H9 (cell line): ENCODE results near the gene ARSH. TPM values are rescaled to one million over a fixed set of nuclear protein-coding genes. Genes with fewer than 3 reads are reported as not detected.

Experiments
- DNase-seq: peaks from one replicate; pipeline ENCODE4 v3.0.0-alpha.2; 2017
- H2AFZ ChIP-seq: one replicate; pipeline ENCODE4 v1.6.1; 2013; ENCODE audit warnings: mild to moderate bottlenecking, low read length, control low read depth, moderate library complexity
- H2AK5ac ChIP-seq: 2 replicates; pipeline ENCODE4 v1.6.1; 2013; ENCODE audit warnings: low read length, control low read depth, mixed read lengths; ENCODE audit not compliant: insufficient read length
- H2BK120ac ChIP-seq: one replicate; pipeline ENCODE4 v1.6.1; 2013; ENCODE audit warnings: low read depth, mild to moderate bottlenecking, low read length, control low read depth, inconsistent platforms; ENCODE audit not compliant: poor library complexity, severe bottlenecking
- H2BK12ac ChIP-seq: 2 replicates; pipeline ENCODE4 v1.6.1; 2013; ENCODE audit warnings: low read length, control low read depth, mixed read lengths, low read depth; ENCODE audit not compliant: insufficient read length
- H2BK15ac ChIP-seq: 2 replicates; pipeline ENCODE4 v1.6.1; 2013; ENCODE audit warnings: low read depth, low read length, control low read depth
- H2BK20ac ChIP-seq: one replicate; pipeline ENCODE4 v1.6.1; 2013; ENCODE audit warnings: low read depth, mild to moderate bottlenecking, low read length, control low read depth, inconsistent platforms; ENCODE audit not compliant: poor library complexity, severe bottlenecking
- H2BK5ac ChIP-seq: 2 replicates; pipeline ENCODE4 v1.6.1; 2013; ENCODE audit warnings: low read length, control low read depth, mixed read lengths; ENCODE audit not compliant: insufficient read length
- H3K14ac ChIP-seq: 2 replicates; pipeline ENCODE4 v1.6.1; 2013; ENCODE audit warnings: low read length, control low read depth; ENCODE audit not compliant: insufficient read depth
- H3K18ac ChIP-seq: 2 replicates; pipeline ENCODE4 v1.6.1; 2013; ENCODE audit warnings: low read depth, mild to moderate bottlenecking, mixed read lengths, low read length, control low read depth; ENCODE audit not compliant: insufficient read length
- H3K23ac ChIP-seq: 2 replicates; pipeline ENCODE4 v1.6.1; 2013; ENCODE audit warnings: low read length, control low read depth, mixed read lengths, low read depth; ENCODE audit not compliant: insufficient read length
- H3K23me2 ChIP-seq: 2 replicates; pipeline ENCODE4 v1.6.1; 2013; ENCODE audit warnings: low read depth, mild to moderate bottlenecking, mixed read lengths, low read length, control low read depth; ENCODE audit not compliant: insufficient read length, poor library complexity, severe bottlenecking
- H3K27ac ChIP-seq: 2 replicates; pipeline ENCODE4 v1.5.1; 2013; ENCODE audit warnings: low read length, control low read depth, mixed read lengths, low read depth; ENCODE audit not compliant: insufficient read length
- H3K27me3 ChIP-seq: 2 replicates; pipeline ENCODE4 v1.6.1; 2013; ENCODE audit warnings: low read length, control low read depth, inconsistent platforms; ENCODE audit not compliant: insufficient read depth
- H3K4ac ChIP-seq: 2 replicates; pipeline ENCODE4 v1.6.1; 2013; ENCODE audit warnings: low read depth, mild to moderate bottlenecking, control low read depth, inconsistent platforms, low read length, moderate library complexity
- H3K4me1 ChIP-seq: 2 replicates; pipeline ENCODE4 v1.6.1; 2013; ENCODE audit warnings: low read length, control low read depth, inconsistent platforms; ENCODE audit not compliant: insufficient read depth
- H3K4me2 ChIP-seq: 2 replicates; pipeline ENCODE4 v1.6.1; 2013; ENCODE audit warnings: low read length, control low read depth, mixed read lengths; ENCODE audit not compliant: insufficient read length, insufficient read depth
- H3K56ac ChIP-seq: 2 replicates; pipeline ENCODE4 v1.6.1; 2013; ENCODE audit warnings: low read depth, mild to moderate bottlenecking, mixed read lengths, low read length, control low read depth; ENCODE audit not compliant: insufficient read length
- H3K79me1 ChIP-seq: 2 replicates; pipeline ENCODE4 v1.6.1; 2013; ENCODE audit warnings: low read depth, mild to moderate bottlenecking, moderate library complexity, low read length, control low read depth, inconsistent platforms; ENCODE audit not compliant: insufficient read depth, poor library complexity, severe bottlenecking
- H3K79me2 ChIP-seq: 2 replicates; pipeline ENCODE4 v1.6.1; 2013; ENCODE audit warnings: low read length, control low read depth, inconsistent platforms; ENCODE audit not compliant: insufficient read depth
- H3K9ac ChIP-seq: 2 replicates; pipeline ENCODE4 v1.6.1; 2013; ENCODE audit warnings: low read length, control low read depth, mixed read lengths; ENCODE audit not compliant: insufficient read length; ENCODE audit errors: extremely low read depth
- H3K9me3 ChIP-seq: one replicate; pipeline ENCODE4 v1.6.1; 2013; ENCODE audit warnings: low read depth, low read length, inconsistent platforms; ENCODE audit not compliant: control insufficient read depth
- H3T11ph ChIP-seq: one replicate; pipeline ENCODE4 v1.6.1; 2013; ENCODE audit warnings: mild to moderate bottlenecking, low read length, control low read depth, inconsistent platforms
- H4K20me1 ChIP-seq: one replicate; pipeline ENCODE4 v1.6.1; 2013; ENCODE audit not compliant: control insufficient read depth, insufficient read length, insufficient read depth
- H4K5ac ChIP-seq: 2 replicates; pipeline ENCODE4 v1.6.1; 2013; ENCODE audit warnings: low read depth, mild to moderate bottlenecking, mixed read lengths, low read length, control low read depth; ENCODE audit not compliant: insufficient read length
- H4K8ac ChIP-seq: replicated peaks from 2 replicates; pipeline ENCODE4 v1.6.1; 2013; ENCODE audit warnings: low read length, control low read depth, mixed read lengths, low read depth; ENCODE audit not compliant: insufficient read length
- H4K91ac ChIP-seq: 2 replicates; pipeline ENCODE4 v1.6.1; 2013; ENCODE audit warnings: low read depth, mild to moderate bottlenecking, moderate library complexity, mixed read lengths, low read length, control low read depth; ENCODE audit not compliant: insufficient read length
- H3K27ac Mint-ChIP-seq, 3 experiments: 2 replicates in 2 of 3; 3 replicates in 1 of 3; pipeline ENCODE4 v1.8.0; 2020 to 2021; ENCODE audit warnings: mixed read lengths in 3 of 3, mild to moderate bottlenecking in 1 of 3, moderate library complexity in 1 of 3
- H3K27me3 Mint-ChIP-seq: 2 replicates; pipeline ENCODE4 v1.8.0; 2021; ENCODE audit warnings: low read depth, mild to moderate bottlenecking, moderate library complexity, mixed read lengths
- H3K36me3 Mint-ChIP-seq, 3 experiments: 2 replicates in 2 of 3; 3 replicates in 1 of 3; pipeline ENCODE4 v1.8.0; 2020 to 2021; ENCODE audit warnings: low read depth in 3 of 3, mixed read lengths in 3 of 3; ENCODE audit not compliant: insufficient read depth in 1 of 3
- H3K4me1 Mint-ChIP-seq, 2 experiments: 2 replicates each; pipeline ENCODE4 v1.8.0; 2020; ENCODE audit warnings: mixed read lengths in 2 of 2
- H3K4me3 Mint-ChIP-seq, 2 experiments: 2 replicates in 1 of 2; 3 replicates in 1 of 2; pipeline ENCODE4 v1.8.0; 2020 to 2021; ENCODE audit warnings: mild to moderate bottlenecking in 2 of 2, mixed read lengths in 2 of 2, moderate library complexity in 1 of 2
- H3K9me3 Mint-ChIP-seq, 2 experiments: 2 replicates in 1 of 2; 3 replicates in 1 of 2; pipeline ENCODE4 v1.8.0; 2020; ENCODE audit warnings: mild to moderate bottlenecking in 2 of 2, mixed read lengths in 2 of 2, moderate library complexity in 1 of 2
- WGBS: extraction: QIAGEN DNeasy Blood & Tissue Kit; methylation state at CpG from one replicate; pipeline ENCODE4 v1.1.7; 2013; ENCODE audit warnings: missing lambda C conversion rate, low lambda C conversion rate, mixed read lengths; ENCODE audit not compliant: insufficient read length; ENCODE audit errors: extremely low coverage; 5-methylcytosine and 5-hydroxymethylcytosine counted together
- total RNA-seq: library from RNA; stranded (reverse); gene quantifications from 2 replicates; pipeline ENCODE4 v1.2.1, GENCODE V29; 2021
- TF ChIP-seq, protein P1 (sequence below): fragments of 200-600 bp; sonication (generic); conservative IDR thresholded peaks from 3 replicates; pipeline ENCODE4 v1.8.0; 2021; ENCODE audit warnings: antibody characterized with exemption, mild to moderate bottlenecking

Gene ARSH
- total RNA-seq, 1 experiment from 2014 or later: not detected

- H3K79me2 ChIP-seq: no peaks in the 10 kb centered on the region
- H3K9ac ChIP-seq: no peak overlapping the region
- Mint-ChIP-seq H3K4me3 (no peak overlapping the region), H3K27ac (no peak overlapping the region; a peak in 1 of 7 replicates), H3K4me1 (no peaks in the 10 kb centered on the region), H3K9me3 (no peaks in the 10 kb centered on the region), H3K36me3 (no peaks in the 10 kb centered on the region), H3K27me3 (no peaks in the 10 kb centered on the region)
- no peak overlapping the region for H4K8ac ChIP-seq
- no peak overlapping the region for H3K14ac ChIP-seq
- H2BK20ac ChIP-seq: no peak overlapping the region
- peaks cover 1% of the 10 kb centered on the region for H3K23me2 ChIP-seq
- no peaks in the 10 kb centered on the region for H3K27me3 ChIP-seq
- no peak overlapping the region for H2AK5ac ChIP-seq
- H2BK12ac ChIP-seq: no peak overlapping the region
- no peak overlapping the region for H4K5ac ChIP-seq
- no peaks in the 10 kb centered on the region for H3K79me1 ChIP-seq
- no peak overlapping the region for H2BK120ac ChIP-seq
- H2BK5ac ChIP-seq: no peak overlapping the region
- TF ChIP-seq, protein P1, sequence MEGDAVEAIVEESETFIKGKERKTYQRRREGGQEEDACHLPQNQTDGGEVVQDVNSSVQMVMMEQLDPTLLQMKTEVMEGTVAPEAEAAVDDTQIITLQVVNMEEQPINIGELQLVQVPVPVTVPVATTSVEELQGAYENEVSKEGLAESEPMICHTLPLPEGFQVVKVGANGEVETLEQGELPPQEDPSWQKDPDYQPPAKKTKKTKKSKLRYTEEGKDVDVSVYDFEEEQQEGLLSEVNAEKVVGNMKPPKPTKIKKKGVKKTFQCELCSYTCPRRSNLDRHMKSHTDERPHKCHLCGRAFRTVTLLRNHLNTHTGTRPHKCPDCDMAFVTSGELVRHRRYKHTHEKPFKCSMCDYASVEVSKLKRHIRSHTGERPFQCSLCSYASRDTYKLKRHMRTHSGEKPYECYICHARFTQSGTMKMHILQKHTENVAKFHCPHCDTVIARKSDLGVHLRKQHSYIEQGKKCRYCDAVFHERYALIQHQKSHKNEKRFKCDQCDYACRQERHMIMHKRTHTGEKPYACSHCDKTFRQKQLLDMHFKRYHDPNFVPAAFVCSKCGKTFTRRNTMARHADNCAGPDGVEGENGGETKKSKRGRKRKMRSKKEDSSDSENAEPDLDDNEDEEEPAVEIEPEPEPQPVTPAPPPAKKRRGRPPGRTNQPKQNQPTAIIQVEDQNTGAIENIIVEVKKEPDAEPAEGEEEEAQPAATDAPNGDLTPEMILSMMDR: no peak
- H3K27ac ChIP-seq: no peak overlapping the region
- H3K56ac ChIP-seq: no peak overlapping the region
- H3K18ac ChIP-seq: no peak overlapping the region
- no peak overlapping the region for H4K91ac ChIP-seq
- H3K23ac ChIP-seq: no peak overlapping the region
- no peaks in the 10 kb centered on the region for H3K4me1 ChIP-seq
- no peaks in the 10 kb centered on the region for H3K9me3 ChIP-seq
- H3T11ph ChIP-seq: no peak overlapping the region
- no peak overlapping the region for H3K4me2 ChIP-seq
- H2AFZ ChIP-seq: no peak overlapping the region
- H3K4ac ChIP-seq: no peak overlapping the region
- H4K20me1 ChIP-seq: no peaks in the 10 kb centered on the region
- no peak for DNase-seq
- no CpG with 5 or more reads among the region's 8 CpGs for WGBS
- H2BK15ac ChIP-seq: no peak overlapping the region
Observed at GRCh38 chrX:3024176-3024575, 17.8 kb downstream of the ARSH start.
